ENCODE measurements around the gene ACSL3.

- TF ChIP-seq, protein P1, sequence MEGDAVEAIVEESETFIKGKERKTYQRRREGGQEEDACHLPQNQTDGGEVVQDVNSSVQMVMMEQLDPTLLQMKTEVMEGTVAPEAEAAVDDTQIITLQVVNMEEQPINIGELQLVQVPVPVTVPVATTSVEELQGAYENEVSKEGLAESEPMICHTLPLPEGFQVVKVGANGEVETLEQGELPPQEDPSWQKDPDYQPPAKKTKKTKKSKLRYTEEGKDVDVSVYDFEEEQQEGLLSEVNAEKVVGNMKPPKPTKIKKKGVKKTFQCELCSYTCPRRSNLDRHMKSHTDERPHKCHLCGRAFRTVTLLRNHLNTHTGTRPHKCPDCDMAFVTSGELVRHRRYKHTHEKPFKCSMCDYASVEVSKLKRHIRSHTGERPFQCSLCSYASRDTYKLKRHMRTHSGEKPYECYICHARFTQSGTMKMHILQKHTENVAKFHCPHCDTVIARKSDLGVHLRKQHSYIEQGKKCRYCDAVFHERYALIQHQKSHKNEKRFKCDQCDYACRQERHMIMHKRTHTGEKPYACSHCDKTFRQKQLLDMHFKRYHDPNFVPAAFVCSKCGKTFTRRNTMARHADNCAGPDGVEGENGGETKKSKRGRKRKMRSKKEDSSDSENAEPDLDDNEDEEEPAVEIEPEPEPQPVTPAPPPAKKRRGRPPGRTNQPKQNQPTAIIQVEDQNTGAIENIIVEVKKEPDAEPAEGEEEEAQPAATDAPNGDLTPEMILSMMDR (IDR thresholded peaks at IDR 0.05) = no peak
- no peak for TF ChIP-seq POLR2A (IDR thresholded peaks at IDR 0.05)
Observed at GRCh38 chr2:222851956-222852617, 8.7 kb upstream of the ACSL3 start.
